ENCODE results near the gene KRT17. TPM values are rescaled to one million over a fixed set of nuclear protein-coding genes. Genes with fewer than 3 reads are reported as not detected.

The KRT17 gene
- total RNA-seq, 1 experiment from 2014 or later = 1.5 TPM

- WGBS (ENCODE audit: extremely low coverage, insufficient read length, low lambda C conversion rate) = no CpG with 5 or more reads among the region's 11 CpGs
- Histone ChIP-seq H4K91ac (ENCODE audit: insufficient read length, low read depth, low read length) (no peak overlapping the region), H3K9me3 (ENCODE audit: control insufficient read depth, low read depth, low read length) (no peaks in the 10 kb centered on the region), H3K27ac (ENCODE audit: insufficient read length, low read depth, low read length) (no peak overlapping the region), H3K23ac (ENCODE audit: insufficient read length, low read depth, low read length) (no peak overlapping the region), H3K18ac (ENCODE audit: insufficient read length, low read depth, low read length) (no peak overlapping the region), H3K79me2 (ENCODE audit: insufficient read depth, low read length) (no peaks in the 10 kb centered on the region), H2AK5ac (ENCODE audit: insufficient read length, low read length) (no peak overlapping the region), H2BK5ac (ENCODE audit: insufficient read length, low read length) (no peak overlapping the region), H3K4me1 (ENCODE audit: insufficient read depth, low read length) (no peaks in the 10 kb centered on the region), H2BK15ac (ENCODE audit: low read depth, low read length) (no peak overlapping the region), H2BK120ac (ENCODE audit: low read depth, low read length, poor library complexity, severe bottlenecking) (no peak overlapping the region), H2BK12ac (ENCODE audit: insufficient read length, low read depth, low read length) (no peak overlapping the region), H3K27me3 (ENCODE audit: insufficient read depth, low read length) (peaks cover 3% of the 10 kb centered on the region; the same call in 1 of the 2 replicates), H3K56ac (ENCODE audit: insufficient read length, low read depth, low read length) (no peak overlapping the region), H3K4me2 (ENCODE audit: insufficient read depth, insufficient read length, low read length) (no peak overlapping the region), H3K9ac (ENCODE audit: extremely low read depth, insufficient read length, low read length) (no peak overlapping the region), H3K79me1 (ENCODE audit: insufficient read depth, low read depth, low read length, poor library complexity, severe bottlenecking) (no peaks in the 10 kb centered on the region), H3K4ac (ENCODE audit: low read depth, low read length) (no peak overlapping the region), H4K8ac (replicated peaks; ENCODE audit: insufficient read length, low read depth, low read length) (no peak overlapping the region), H3K23me2 (ENCODE audit: insufficient read length, low read depth, low read length, poor library complexity, severe bottlenecking) (no peaks in the 10 kb centered on the region), H2BK20ac (ENCODE audit: low read depth, low read length, poor library complexity, severe bottlenecking) (no peak overlapping the region), H2AFZ (ENCODE audit: low read length) (no peak overlapping the region), H4K5ac (ENCODE audit: insufficient read length, low read depth, low read length) (no peak overlapping the region), H3K14ac (ENCODE audit: insufficient read depth, low read length) (no peak overlapping the region), H4K20me1 (ENCODE audit: control insufficient read depth, insufficient read depth, insufficient read length) (no peaks in the 10 kb centered on the region), H3T11ph (ENCODE audit: low read length) (no peak overlapping the region)
- Mint-ChIP-seq H3K36me3 (ENCODE audit: insufficient read depth in 1 of 3, low read depth in 3 of 3) (no peaks in the 10 kb centered on the region), H3K27ac (peak overlapping the region in 2 of 3 experiments; percentile 51 to 71; a peak in 2 of 7 replicates), H3K9me3 (no peaks in the 10 kb centered on the region), H3K4me1 (peaks cover 9 to 18% of the 10 kb centered on the region in 2 experiments), H3K4me3 (no peak overlapping the region; a peak in 1 of 5 replicates), H3K27me3 (ENCODE audit: low read depth) (peaks cover 19% of the 10 kb centered on the region)
- DNase-seq = no peak
- TF ChIP-seq, protein P1, sequence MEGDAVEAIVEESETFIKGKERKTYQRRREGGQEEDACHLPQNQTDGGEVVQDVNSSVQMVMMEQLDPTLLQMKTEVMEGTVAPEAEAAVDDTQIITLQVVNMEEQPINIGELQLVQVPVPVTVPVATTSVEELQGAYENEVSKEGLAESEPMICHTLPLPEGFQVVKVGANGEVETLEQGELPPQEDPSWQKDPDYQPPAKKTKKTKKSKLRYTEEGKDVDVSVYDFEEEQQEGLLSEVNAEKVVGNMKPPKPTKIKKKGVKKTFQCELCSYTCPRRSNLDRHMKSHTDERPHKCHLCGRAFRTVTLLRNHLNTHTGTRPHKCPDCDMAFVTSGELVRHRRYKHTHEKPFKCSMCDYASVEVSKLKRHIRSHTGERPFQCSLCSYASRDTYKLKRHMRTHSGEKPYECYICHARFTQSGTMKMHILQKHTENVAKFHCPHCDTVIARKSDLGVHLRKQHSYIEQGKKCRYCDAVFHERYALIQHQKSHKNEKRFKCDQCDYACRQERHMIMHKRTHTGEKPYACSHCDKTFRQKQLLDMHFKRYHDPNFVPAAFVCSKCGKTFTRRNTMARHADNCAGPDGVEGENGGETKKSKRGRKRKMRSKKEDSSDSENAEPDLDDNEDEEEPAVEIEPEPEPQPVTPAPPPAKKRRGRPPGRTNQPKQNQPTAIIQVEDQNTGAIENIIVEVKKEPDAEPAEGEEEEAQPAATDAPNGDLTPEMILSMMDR (conservative IDR thresholded peaks at IDR 0.05) = no peak
Measured at GRCh38 chr17:41659427-41660212, 35.2 kb upstream of the KRT17 start.
